Stomach (tissue), 9 donors: ENCODE data around the gene RANBP3. TPM values are rescaled to one million over a fixed set of nuclear protein-coding genes. Genes with fewer than 3 reads are reported as not detected.

Experiments used
- DNase-seq, 2 donors: peaks; one replicate each; pipeline versions ENCODE4 v3.0.0 to v3.0.0-alpha.2; 2013 to 2019
- H3K27ac ChIP-seq, 5 donors: fragments of 200-600 bp in 4 of 5; sonication (generic) in 4 of 5; one replicate each; pipeline ENCODE4 v1.5.1; 2013 to 2019; ENCODE audit warnings: mild to moderate bottlenecking in 1 of 5, moderate library complexity in 1 of 5
- H3K27me3 ChIP-seq, 3 donors: fragments of 200-600 bp; sonication (generic); one replicate each; pipeline ENCODE4 v1.5.1; 2017 to 2019; ENCODE audit warnings: mixed run types in 1 of 3
- H3K36me3 ChIP-seq, 4 donors: fragments of 200-600 bp; sonication (generic); 1 replicate in 3 of 4; 2 replicates in 1 of 4; pipeline ENCODE4 v1.5.1; 2016 to 2019
- H3K4me1 ChIP-seq, 4 donors: fragments of 200-600 bp; sonication (generic); one replicate each; pipeline ENCODE4 v1.5.1; 2016 to 2019
- H3K4me3 ChIP-seq, 4 donors: fragments of 200-600 bp; sonication (generic) in 3 of 4; one replicate each; pipeline ENCODE4 v1.5.1; 2016 to 2019; ENCODE audit warnings: mild to moderate bottlenecking in 1 of 4
- H3K9me3 ChIP-seq, 4 donors: fragments of 200-600 bp; sonication (generic); one replicate each; pipeline ENCODE4 v1.5.1; 2016 to 2019
- CTCF ChIP-seq, 7 experiments: fragments of 450-650 bp in 4 of 7; fragments of 200-600 bp in 3 of 7; sonication (generic) in 3 of 7; IDR thresholded peaks; one replicate each; pipeline ENCODE4 v1.5.1; 2016 to 2019; ENCODE audit warnings: antibody characterized with exemption in 7 of 7, control low read depth in 2 of 7, mild to moderate bottlenecking in 1 of 7
- EP300 ChIP-seq: sonication (generic); formaldehyde crosslinking; IDR thresholded peaks from one replicate; pipeline ENCODE4 v1.6.1; 2017; ENCODE audit warnings: antibody characterized with exemption
- POLR2A ChIP-seq, 4 donors: fragments of 450-650 bp; IDR thresholded peaks; one replicate each; pipeline ENCODE4 v1.6.1; 2016; ENCODE audit warnings: antibody characterized with exemption in 4 of 4, control low read depth in 2 of 4, mild to moderate bottlenecking in 1 of 4, moderate library complexity in 1 of 4
- POLR2AphosphoS5 ChIP-seq, 3 donors: sonication (generic); formaldehyde crosslinking; IDR thresholded peaks; one replicate each; pipeline ENCODE4 v1.6.1; 2016; ENCODE audit warnings: antibody characterized with exemption in 3 of 3
- WGBS, 5 donors: extraction: QIAGEN DNeasy Blood & Tissue Kit in 3 of 5; methylation state at CpG; one replicate each; pipeline versions ENCODE4 v1.1.5 to v1.1.7; 2013 to 2018; 5-methylcytosine and 5-hydroxymethylcytosine counted together
- intact Hi-C: fragments of 100-400 bp; cut with DNase I; formaldehyde crosslinking; loops from one replicate; pipeline ENCODE4 v1.15.1; 2023; ENCODE audit warnings: low total_unique reads
- polyA plus RNA-seq, 3 donors: library from polyadenylated mRNA; stranded (reverse); fragments of 200-250 nt; gene quantifications; one replicate each; pipeline ENCODE4 v1.2.3, GENCODE V29; 2013
- total RNA-seq, 5 donors: library from RNA; depleted of rRNA; stranded (reverse); fragments of >200 nt; gene quantifications; one replicate each; pipeline versions ENCODE4 v1.1.0 to v1.2.3, GENCODE V29; 2014 to 2016
- donor health status: healthy with polysubstance abuse.
- donor health status: Bipolar disorder and iron deficiency.
- donor health status: healthy.

RANBP3 gene
- total and polyA plus RNA-seq, 8 donors: 27.7 to 235 (median 39.2) TPM

DNA sequence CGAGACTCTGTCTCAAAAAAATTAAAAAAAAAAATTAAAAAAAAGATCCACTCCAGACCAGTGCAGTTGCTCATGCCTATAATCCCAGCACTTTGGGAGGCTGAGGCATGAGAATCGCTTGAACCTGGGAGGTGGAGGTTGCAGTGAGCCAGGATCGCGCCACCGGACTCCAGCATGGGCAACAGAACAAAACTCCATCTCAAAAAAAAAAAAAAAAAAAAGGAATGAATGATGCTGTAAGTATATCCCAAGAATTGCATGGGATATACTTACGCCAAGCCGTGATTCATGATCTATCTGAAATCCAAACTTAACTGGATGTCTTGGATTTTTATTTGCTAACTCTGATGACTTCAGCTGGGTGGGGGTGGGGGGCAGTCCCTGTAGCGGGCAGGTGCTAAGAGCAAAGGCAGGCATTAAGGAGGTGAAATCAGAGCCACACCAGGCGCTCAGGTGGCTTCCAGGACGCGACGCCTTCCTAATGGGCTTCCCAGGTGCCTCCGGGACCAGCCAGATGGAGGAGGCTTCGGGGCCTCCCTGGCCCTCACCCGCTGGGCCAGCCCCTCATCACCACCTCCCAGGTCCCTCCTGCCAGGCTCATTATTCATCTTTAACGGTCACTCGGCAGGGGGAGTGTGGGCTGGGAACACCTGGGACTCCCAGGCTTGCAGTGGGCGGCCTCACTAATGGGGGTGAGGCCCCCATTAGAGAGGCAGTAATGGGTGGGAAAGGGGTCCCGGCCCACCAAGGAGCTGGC lies 96.2 kb downstream of the RANBP3 start:
- 42 to 56% (median 51%) methylated on average over 18 to 19 of the region's 19 CpGs for WGBS, 5 donors
- no peak for DNase-seq
- no peak overlapping the region for H3K4me3 ChIP-seq

GRCh38 chr19:5880604-5881078 lies 97.3 kb downstream of the RANBP3 start:
- 9 to 22% (median 15%) methylated on average over 11 to 15 of the region's 15 CpGs for WGBS, 5 donors
- peaks cover 7 to 25% (median 12%) of the 10 kb centered on the region in 4 donors for H3K4me1 ChIP-seq
- H3K9me3 ChIP-seq: no peaks in the 10 kb centered on the region
- peak in 1 of 2 donors; percentile 84 for DNase-seq
- intact Hi-C loops: no loop called here
- TF ChIP-seq EP300 (peak; percentile 37), CTCF (IDR thresholded peaks at IDR 0.05) (no peak), POLR2AphosphoS5 (IDR thresholded peaks at IDR 0.05) (peak in 2 of 3 donors; percentile 29 to 39), POLR2A (IDR thresholded peaks at IDR 0.05) (no peak)
- H3K27ac ChIP-seq: peak overlapping the region in 4 of 5 donors; percentile 31 to 83 (median 50)
- peaks cover 0 to 61% (median 28%) of the 10 kb centered on the region in 3 donors for H3K27me3 ChIP-seq
- no peaks in the 10 kb centered on the region for H3K36me3 ChIP-seq
- no peak overlapping the region for H3K4me3 ChIP-seq

More for the DNA sequence above, 96.2 kb downstream of the RANBP3 start:
- peak overlapping the region in 2 of 5 donors; percentile 19 to 83 for H3K27ac ChIP-seq
- H3K27me3 ChIP-seq: peaks cover 0 to 55% (median 23%) of the 10 kb centered on the region in 3 donors
- TF ChIP-seq POLR2AphosphoS5 (IDR thresholded peaks at IDR 0.05) (no peak), CTCF (IDR thresholded peaks at IDR 0.05) (no peak), POLR2A (IDR thresholded peaks at IDR 0.05) (no peak), EP300 (no peak)
- no peaks in the 10 kb centered on the region for H3K36me3 ChIP-seq
- intact Hi-C loops: no loop called here
- H3K4me1 ChIP-seq: peaks cover 7 to 25% (median 12%) of the 10 kb centered on the region in 4 donors
- H3K9me3 ChIP-seq: no peaks in the 10 kb centered on the region

DNA sequence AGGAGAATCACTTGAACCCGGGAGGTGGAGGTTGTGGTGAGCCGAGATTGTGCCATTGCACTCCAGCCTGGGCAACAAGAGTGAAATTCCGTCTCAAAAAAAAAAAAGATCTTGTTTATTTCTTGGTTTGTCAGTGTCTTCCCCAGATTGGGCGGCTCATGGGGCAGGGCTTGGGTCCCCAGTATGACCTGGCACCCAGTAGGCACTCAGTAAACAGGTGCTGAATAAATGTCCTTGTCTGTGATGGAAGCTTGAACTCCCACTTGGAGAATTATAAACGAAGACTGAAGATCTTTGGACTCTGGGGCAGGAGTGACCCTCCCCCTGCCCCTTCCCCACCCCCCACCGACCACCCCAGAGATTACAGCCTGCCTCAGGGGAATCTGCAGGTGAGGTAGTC lies 97.7 kb downstream of the RANBP3 start:
- TF ChIP-seq POLR2AphosphoS5 (IDR thresholded peaks at IDR 0.05) (no peak), POLR2A (IDR thresholded peaks at IDR 0.05) (no peak), CTCF (IDR thresholded peaks at IDR 0.05) (no peak), EP300 (no peak)
- 27 to 39% (median 30%) methylated on average over 5 to 6 of the region's 6 CpGs for WGBS, 5 donors
- Histone ChIP-seq H3K27me3 (peaks cover 0 to 61% (median 28%) of the 10 kb centered on the region in 3 donors), H3K9me3 (no peaks in the 10 kb centered on the region), H3K36me3 (no peaks in the 10 kb centered on the region), H3K4me1 (peaks cover 7 to 25% (median 12%) of the 10 kb centered on the region in 4 donors), H3K27ac (peak overlapping the region in 4 of 5 donors; percentile 31 to 83 (median 50)), H3K4me3 (no peak overlapping the region)
- no peak for DNase-seq
- intact Hi-C loops: no loop called here

GRCh38 chr19:5877882-5878281 lies 100.1 kb downstream of the RANBP3 start:
- Histone ChIP-seq H3K36me3 (no peaks in the 10 kb centered on the region), H3K4me3 (no peak overlapping the region), H3K9me3 (no peaks in the 10 kb centered on the region), H3K27me3 (peaks cover 0 to 61% (median 28%) of the 10 kb centered on the region in 3 donors), H3K4me1 (peaks cover 7 to 22% (median 12%) of the 10 kb centered on the region in 4 donors), H3K27ac (peak overlapping the region in 1 of 5 donors; percentile 51)
- DNase-seq: no peak
- intact Hi-C loops: no loop called here
- TF ChIP-seq POLR2A (IDR thresholded peaks at IDR 0.05) (no peak), POLR2AphosphoS5 (IDR thresholded peaks at IDR 0.05) (no peak), CTCF (IDR thresholded peaks at IDR 0.05) (no peak), EP300 (no peak)
- 74 to 82% (median 79%) methylated on average over 6 to 9 of the region's 9 CpGs for WGBS, 5 donors
